Natural killer cell treated with Interleukin-12 subunit alpha and Interleukin-12 subunit beta and Interleukin-15 and Interleukin-18, amount 100 ng/mL, for 72 hours (primary cell): Measurements from ENCODE around the gene ZNF804B. TPM values are rescaled to one million over a fixed set of nuclear protein-coding genes. Genes with fewer than 3 reads are reported as not detected.

Source experiments
- ATAC-seq, 2 donors: fragments of 150-1000 bp; cut with Tn5 transposase in 1 of 2; sonication (Bioruptor Pico), chemical (Tn5 transposase) in 1 of 2; 2 replicates each; pipeline ENCODE4 v1.10.0; 2021
- DNase-seq: peaks from one replicate; pipeline ENCODE4 v3.0.0; 2022; ENCODE audit warnings: low spot score
- H3K27ac Mint-ChIP-seq, 2 donors: 1 replicate in 1 of 2; 2 replicates in 1 of 2; pipeline ENCODE4 v1.8.0; 2022; ENCODE audit warnings: mixed read lengths in 2 of 2, mild to moderate bottlenecking in 1 of 2, moderate library complexity in 1 of 2
- H3K27me3 Mint-ChIP-seq, 2 donors: 1 replicate in 1 of 2; 2 replicates in 1 of 2; pipeline ENCODE4 v1.8.0; 2022; ENCODE audit warnings: mixed read lengths in 2 of 2
- H3K36me3 Mint-ChIP-seq: one replicate; pipeline ENCODE4 v1.8.0; 2022; ENCODE audit warnings: mixed read lengths
- H3K4me1 Mint-ChIP-seq, 2 donors: 1 replicate in 1 of 2; 2 replicates in 1 of 2; pipeline ENCODE4 v1.8.0; 2022; ENCODE audit warnings: low read depth in 2 of 2, mixed read lengths in 2 of 2, mild to moderate bottlenecking in 1 of 2
- H3K4me3 Mint-ChIP-seq: one replicate; pipeline ENCODE4 v1.8.0; 2022; ENCODE audit warnings: mixed read lengths
- H3K9me3 Mint-ChIP-seq: 2 replicates; pipeline ENCODE4 v1.8.0; 2022; ENCODE audit warnings: mixed read lengths
- total RNA-seq, 2 donors: library from RNA; stranded (reverse); gene quantifications; one replicate each; pipeline ENCODE4 v1.2.3, GENCODE V29; 2022

The ZNF804B gene
- total RNA-seq, 2 donors from 2014 or later = not detected

DNA sequence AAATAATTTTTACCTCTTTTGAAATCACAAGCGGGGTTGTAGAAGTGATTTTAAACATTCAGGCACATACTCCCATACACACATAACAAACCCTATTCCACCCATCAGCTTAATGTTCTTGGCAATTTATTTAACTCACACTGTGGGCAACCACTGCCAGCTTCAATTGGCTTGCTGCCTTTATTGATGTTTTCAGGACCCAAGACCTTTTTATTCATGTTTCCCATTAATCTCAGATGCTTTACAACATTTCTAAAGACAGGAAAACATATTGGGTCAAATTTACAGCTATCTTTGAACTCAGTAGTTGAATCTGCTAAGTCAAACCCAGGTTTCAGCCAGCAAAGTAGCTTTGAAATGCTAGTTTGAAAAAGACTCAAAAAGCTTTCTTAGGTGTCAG lies 109.0 kb downstream of the ZNF804B start:
- no peaks in the 10 kb centered on the region for H3K4me1 Mint-ChIP-seq
- no peak overlapping the region for H3K27ac Mint-ChIP-seq
- H3K9me3 Mint-ChIP-seq = peaks cover 9% of the 10 kb centered on the region
- DNase-seq = no peak
- H3K4me3 Mint-ChIP-seq = no peak overlapping the region
- H3K27me3 Mint-ChIP-seq = no peaks in the 10 kb centered on the region
- no peak for ATAC-seq
- no peaks in the 10 kb centered on the region for H3K36me3 Mint-ChIP-seq

DNA sequence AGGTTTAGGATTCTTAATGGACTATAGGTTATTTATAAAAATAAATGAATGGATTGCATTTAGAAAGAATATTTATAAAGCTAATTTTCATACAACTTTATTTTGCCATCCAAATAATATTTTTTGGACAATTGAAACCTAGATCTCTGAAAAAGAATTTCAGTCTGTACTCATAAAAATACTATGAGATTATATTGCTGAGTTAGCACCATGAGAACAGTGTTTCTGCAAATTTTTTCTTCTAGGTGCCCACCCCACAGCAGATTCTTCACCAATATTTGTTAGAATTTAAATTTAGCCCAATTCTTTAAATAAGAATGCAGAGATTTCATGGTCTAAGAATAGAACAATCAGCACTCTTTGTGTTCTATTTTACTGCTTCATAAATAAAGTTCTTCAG lies 121.6 kb downstream of the ZNF804B start:
- Mint-ChIP-seq H3K36me3 (no peaks in the 10 kb centered on the region), H3K4me3 (no peak overlapping the region), H3K27ac (no peak overlapping the region), H3K9me3 (peaks cover 7% of the 10 kb centered on the region), H3K27me3 (no peaks in the 10 kb centered on the region), H3K4me1 (no peaks in the 10 kb centered on the region)
- ATAC-seq = no peak
- no peak for DNase-seq

DNA sequence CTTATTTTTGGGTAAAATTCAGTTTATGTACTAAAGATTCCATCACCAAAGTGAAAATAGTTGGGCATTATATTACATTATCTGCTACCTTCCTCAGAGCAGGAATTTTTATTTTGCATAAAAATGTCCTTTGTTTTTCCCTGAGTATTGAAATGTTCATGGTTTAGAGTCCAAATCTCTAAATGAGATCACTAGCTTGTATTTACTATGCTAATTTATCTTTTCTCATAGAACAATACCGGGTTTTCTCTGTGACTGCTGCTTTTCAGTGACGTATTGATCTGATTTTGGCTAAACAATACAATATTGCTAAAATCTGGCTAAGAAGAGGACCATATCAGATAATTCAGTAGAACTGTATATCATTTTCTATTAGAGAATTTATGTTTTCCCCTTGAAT lies 125.6 kb downstream of the ZNF804B start:
- Mint-ChIP-seq H3K9me3 (peaks cover 7% of the 10 kb centered on the region), H3K36me3 (no peaks in the 10 kb centered on the region), H3K27ac (no peak overlapping the region), H3K4me3 (no peak overlapping the region), H3K4me1 (no peaks in the 10 kb centered on the region), H3K27me3 (no peaks in the 10 kb centered on the region)
- no peak for DNase-seq
- no peak for ATAC-seq

GRCh38 chr7:88888684-88889083 lies 129.2 kb downstream of the ZNF804B start:
- Mint-ChIP-seq H3K4me1 (no peaks in the 10 kb centered on the region), H3K9me3 (peaks cover 4% of the 10 kb centered on the region), H3K36me3 (no peaks in the 10 kb centered on the region), H3K27ac (no peak overlapping the region), H3K27me3 (no peaks in the 10 kb centered on the region), H3K4me3 (no peak overlapping the region)
- no peak for ATAC-seq
- no peak for DNase-seq

- no peaks in the 10 kb centered on the region for H3K4me1 Mint-ChIP-seq
- no peaks in the 10 kb centered on the region for H3K27me3 Mint-ChIP-seq
- no peak for DNase-seq
- ATAC-seq = no peak
- H3K4me3 Mint-ChIP-seq = no peak overlapping the region
- no peak overlapping the region for H3K27ac Mint-ChIP-seq
- peaks cover 5% of the 10 kb centered on the region for H3K9me3 Mint-ChIP-seq
- H3K36me3 Mint-ChIP-seq = no peaks in the 10 kb centered on the region
Observed at GRCh38 chr7:88910516-88910915, 151.0 kb downstream of the ZNF804B start.

DNA sequence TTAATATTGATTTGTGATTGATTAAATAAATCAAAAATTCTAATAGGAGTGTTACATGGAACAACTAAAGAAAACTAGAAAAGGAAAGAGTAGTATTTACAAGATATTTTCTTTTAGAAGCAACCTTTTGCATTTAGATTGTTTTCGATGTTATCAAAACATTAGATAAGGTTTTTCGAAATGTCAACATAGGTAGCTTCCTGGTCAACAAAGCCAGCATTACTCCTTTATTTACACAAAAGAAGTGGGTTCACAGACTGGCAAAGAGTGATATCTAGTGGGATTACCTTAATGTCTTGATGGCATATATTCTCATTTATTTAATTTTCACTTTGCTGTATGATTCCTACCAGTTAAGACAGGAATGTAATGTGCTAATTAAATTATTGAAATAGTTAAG lies 153.4 kb downstream of the ZNF804B start:
- Mint-ChIP-seq H3K9me3 (no peaks in the 10 kb centered on the region), H3K27me3 (no peaks in the 10 kb centered on the region), H3K4me1 (no peaks in the 10 kb centered on the region), H3K27ac (no peak overlapping the region), H3K36me3 (no peaks in the 10 kb centered on the region), H3K4me3 (no peak overlapping the region)
- ATAC-seq (no peak), DNase-seq (no peak)

DNA sequence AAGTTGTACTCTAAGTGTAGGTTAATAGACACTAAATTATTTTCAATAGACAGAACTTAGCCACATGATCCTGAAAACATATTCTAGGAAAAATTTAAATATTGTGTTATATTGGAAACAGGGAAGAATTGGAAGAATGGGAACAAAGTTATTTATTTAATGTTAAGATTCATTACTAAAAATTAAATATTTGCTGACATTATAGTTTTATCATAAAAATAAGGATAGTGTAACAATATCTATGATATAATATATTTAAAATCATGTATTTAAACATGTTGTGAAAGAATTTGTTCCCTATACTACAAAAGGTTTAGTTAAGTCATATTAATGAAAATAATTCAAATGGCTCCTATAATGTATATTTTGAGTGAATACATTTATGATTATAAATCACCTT lies 156.1 kb downstream of the ZNF804B start:
- Mint-ChIP-seq H3K27ac (no peak overlapping the region), H3K27me3 (no peaks in the 10 kb centered on the region), H3K4me1 (no peaks in the 10 kb centered on the region), H3K9me3 (peaks cover 3% of the 10 kb centered on the region), H3K4me3 (no peak overlapping the region), H3K36me3 (no peaks in the 10 kb centered on the region)
- ATAC-seq (no peak), DNase-seq (no peak)

DNA sequence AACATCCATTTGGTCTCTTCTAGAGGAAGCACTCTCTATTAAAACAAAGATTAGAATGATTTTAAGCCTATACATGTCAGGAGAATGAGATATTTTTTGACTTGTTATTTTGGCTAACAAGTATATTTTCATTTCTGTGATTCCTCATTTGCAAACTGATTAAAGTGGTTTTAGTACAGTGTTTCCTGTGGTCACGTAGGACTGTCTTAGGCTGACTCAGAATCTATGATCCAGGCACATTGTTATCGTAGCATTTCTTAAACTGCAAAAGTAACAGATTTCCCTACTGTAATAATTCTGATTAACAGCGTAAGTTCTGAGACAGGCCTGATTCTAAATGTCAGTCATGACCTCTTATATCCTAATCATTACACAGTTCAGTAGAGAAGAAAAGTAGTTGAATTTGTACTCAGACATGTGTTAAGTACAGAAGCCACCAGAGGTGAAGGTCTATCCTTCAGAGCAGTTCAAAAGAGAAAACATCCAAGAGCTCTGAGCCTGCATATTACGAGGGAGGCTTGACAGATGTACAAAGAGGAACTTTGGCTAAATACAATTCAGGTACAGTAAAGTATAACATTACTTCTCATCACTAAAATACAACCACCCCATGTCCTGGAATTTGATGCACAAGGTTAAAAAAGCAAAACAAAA lies 160.1 kb downstream of the ZNF804B start:
- H3K27me3 Mint-ChIP-seq = no peaks in the 10 kb centered on the region
- DNase-seq = no peak
- H3K36me3 Mint-ChIP-seq = no peaks in the 10 kb centered on the region
- no peaks in the 10 kb centered on the region for H3K4me1 Mint-ChIP-seq
- ATAC-seq = no peak
- no peak overlapping the region for H3K27ac Mint-ChIP-seq
- no peak overlapping the region for H3K4me3 Mint-ChIP-seq
- H3K9me3 Mint-ChIP-seq = peaks cover 6% of the 10 kb centered on the region

DNA sequence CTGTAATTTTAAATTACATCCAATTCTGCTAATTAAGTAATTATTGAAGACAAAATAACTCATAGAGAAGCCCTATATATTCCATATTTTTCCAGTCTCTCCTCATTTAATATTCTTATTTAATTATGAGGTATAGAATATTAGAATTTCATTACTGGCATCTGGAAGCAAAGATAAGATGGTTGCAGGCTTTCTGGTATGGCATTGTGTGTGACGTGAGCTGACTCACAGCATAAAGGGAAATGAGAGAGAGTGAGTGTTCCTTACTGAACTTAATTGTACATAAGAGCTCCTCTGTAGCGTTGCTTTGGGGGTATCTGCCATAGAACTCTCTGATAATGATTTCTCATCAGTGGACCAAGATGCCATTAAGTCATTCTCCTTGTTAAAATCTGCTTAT lies 163.4 kb downstream of the ZNF804B start:
- Mint-ChIP-seq H3K36me3 (peaks cover 8% of the 10 kb centered on the region), H3K27me3 (no peaks in the 10 kb centered on the region), H3K9me3 (peaks cover 12% of the 10 kb centered on the region), H3K27ac (no peak overlapping the region), H3K4me3 (no peak overlapping the region), H3K4me1 (no peaks in the 10 kb centered on the region)
- ATAC-seq = no peak
- DNase-seq = no peak

GRCh38 chr7:88928276-88928675 lies 168.8 kb downstream of the ZNF804B start:
- ATAC-seq (no peak), DNase-seq (no peak)
- H3K4me1 Mint-ChIP-seq = no peaks in the 10 kb centered on the region
- H3K27me3 Mint-ChIP-seq = no peaks in the 10 kb centered on the region
- H3K27ac Mint-ChIP-seq = no peak overlapping the region
- H3K9me3 Mint-ChIP-seq = peaks cover 11% of the 10 kb centered on the region
- peaks cover 9% of the 10 kb centered on the region for H3K36me3 Mint-ChIP-seq
- no peak overlapping the region for H3K4me3 Mint-ChIP-seq

GRCh38 chr7:88929719-88930118 lies 170.2 kb downstream of the ZNF804B start:
- no peaks in the 10 kb centered on the region for H3K4me1 Mint-ChIP-seq
- no peak for DNase-seq
- peaks cover 15% of the 10 kb centered on the region for H3K9me3 Mint-ChIP-seq
- ATAC-seq = no peak
- H3K4me3 Mint-ChIP-seq = no peak overlapping the region
- H3K27ac Mint-ChIP-seq = no peak overlapping the region
- H3K36me3 Mint-ChIP-seq = peaks cover 9% of the 10 kb centered on the region
- H3K27me3 Mint-ChIP-seq = no peaks in the 10 kb centered on the region

- DNase-seq (no peak), ATAC-seq (no peak)
- Mint-ChIP-seq H3K9me3 (peaks cover 15% of the 10 kb centered on the region), H3K4me3 (no peak overlapping the region), H3K36me3 (no peaks in the 10 kb centered on the region), H3K27ac (no peak overlapping the region), H3K27me3 (no peaks in the 10 kb centered on the region), H3K4me1 (no peaks in the 10 kb centered on the region)
Observed at GRCh38 chr7:88933285-88933684, 173.8 kb downstream of the ZNF804B start.

DNA sequence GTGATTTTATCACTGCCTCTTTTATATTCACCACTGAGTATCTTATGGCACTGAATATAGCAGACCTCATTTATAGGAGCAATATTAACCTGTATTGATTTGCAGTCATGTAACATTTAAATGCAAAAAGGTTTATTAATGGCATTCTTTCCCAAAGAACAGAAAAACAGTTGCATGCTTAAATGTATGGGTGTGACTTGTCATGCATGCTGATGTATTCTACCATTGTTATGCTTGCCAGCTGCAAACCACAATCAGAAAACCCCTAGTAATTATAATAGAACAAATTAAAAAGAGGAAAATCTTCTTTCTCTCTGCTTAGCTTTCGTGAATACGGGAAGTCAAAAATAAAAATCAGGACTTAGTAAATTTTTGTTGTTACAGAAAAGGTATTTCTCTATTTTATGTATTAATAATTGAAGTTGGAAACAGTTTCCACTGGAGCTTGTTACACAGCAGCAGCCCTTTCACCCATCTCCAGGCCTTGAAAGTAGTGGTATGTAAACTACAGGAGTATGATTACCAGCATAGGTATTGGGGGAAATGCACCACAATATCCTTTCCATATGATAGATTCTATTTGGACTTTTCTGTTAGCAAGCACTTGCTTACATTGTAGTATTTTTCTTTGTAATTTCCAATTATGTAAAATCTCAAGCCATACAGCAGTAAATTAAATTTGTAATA lies 183.5 kb downstream of the ZNF804B start:
- H3K36me3 Mint-ChIP-seq = no peaks in the 10 kb centered on the region
- ATAC-seq (no peak), DNase-seq (no peak)
- H3K4me3 Mint-ChIP-seq = no peak overlapping the region
- H3K4me1 Mint-ChIP-seq = no peaks in the 10 kb centered on the region
- H3K9me3 Mint-ChIP-seq = peaks cover 8% of the 10 kb centered on the region
- no peak overlapping the region for H3K27ac Mint-ChIP-seq
- no peaks in the 10 kb centered on the region for H3K27me3 Mint-ChIP-seq

GRCh38 chr7:88951826-88952225 lies 192.3 kb downstream of the ZNF804B start:
- ATAC-seq (no peak), DNase-seq (no peak)
- Mint-ChIP-seq H3K4me3 (no peak overlapping the region), H3K36me3 (no peaks in the 10 kb centered on the region), H3K27me3 (no peaks in the 10 kb centered on the region), H3K4me1 (no peaks in the 10 kb centered on the region), H3K9me3 (no peaks in the 10 kb centered on the region), H3K27ac (no peak overlapping the region)

- no peak for DNase-seq
- no peak for ATAC-seq
- H3K27ac Mint-ChIP-seq = no peak overlapping the region
- no peaks in the 10 kb centered on the region for H3K27me3 Mint-ChIP-seq
- no peaks in the 10 kb centered on the region for H3K36me3 Mint-ChIP-seq
- H3K4me1 Mint-ChIP-seq = no peaks in the 10 kb centered on the region
- peaks cover 7% of the 10 kb centered on the region for H3K9me3 Mint-ChIP-seq
- H3K4me3 Mint-ChIP-seq = no peak overlapping the region
Observed at GRCh38 chr7:88964418-88964817, 204.9 kb downstream of the ZNF804B start.
